ENCODE data around the gene PELI1.
"Not testable (repeated sequence)": the region's sequence is repeated elsewhere in the genome, so short reads cannot be mapped to it uniquely, and the experiment has no call there.

DNA sequence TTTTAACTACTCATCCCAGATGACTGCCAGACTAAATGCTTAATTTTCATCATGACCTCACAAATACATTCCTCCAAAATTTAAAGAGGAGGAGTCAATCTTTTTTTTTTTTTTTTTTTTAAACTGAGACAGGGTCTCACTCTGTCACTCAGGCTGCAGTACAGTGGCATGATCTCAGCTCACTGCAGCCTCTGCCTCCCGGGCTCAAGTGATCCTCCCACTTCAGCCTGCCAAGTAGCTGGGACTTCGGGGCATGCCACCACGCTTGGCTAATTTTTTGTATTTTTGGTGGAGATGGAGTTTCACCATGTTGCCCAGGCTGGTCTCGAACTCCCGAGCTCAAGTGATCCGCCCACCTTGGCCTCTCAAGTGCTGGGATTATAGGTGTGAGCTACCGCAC, 41.5 kb downstream of the PELI1 start:
- TF ChIP-seq, protein P1, sequence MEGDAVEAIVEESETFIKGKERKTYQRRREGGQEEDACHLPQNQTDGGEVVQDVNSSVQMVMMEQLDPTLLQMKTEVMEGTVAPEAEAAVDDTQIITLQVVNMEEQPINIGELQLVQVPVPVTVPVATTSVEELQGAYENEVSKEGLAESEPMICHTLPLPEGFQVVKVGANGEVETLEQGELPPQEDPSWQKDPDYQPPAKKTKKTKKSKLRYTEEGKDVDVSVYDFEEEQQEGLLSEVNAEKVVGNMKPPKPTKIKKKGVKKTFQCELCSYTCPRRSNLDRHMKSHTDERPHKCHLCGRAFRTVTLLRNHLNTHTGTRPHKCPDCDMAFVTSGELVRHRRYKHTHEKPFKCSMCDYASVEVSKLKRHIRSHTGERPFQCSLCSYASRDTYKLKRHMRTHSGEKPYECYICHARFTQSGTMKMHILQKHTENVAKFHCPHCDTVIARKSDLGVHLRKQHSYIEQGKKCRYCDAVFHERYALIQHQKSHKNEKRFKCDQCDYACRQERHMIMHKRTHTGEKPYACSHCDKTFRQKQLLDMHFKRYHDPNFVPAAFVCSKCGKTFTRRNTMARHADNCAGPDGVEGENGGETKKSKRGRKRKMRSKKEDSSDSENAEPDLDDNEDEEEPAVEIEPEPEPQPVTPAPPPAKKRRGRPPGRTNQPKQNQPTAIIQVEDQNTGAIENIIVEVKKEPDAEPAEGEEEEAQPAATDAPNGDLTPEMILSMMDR (IDR thresholded peaks at IDR 0.05): not testable (repeated sequence)
- not testable (repeated sequence) for TF ChIP-seq POLR2AphosphoS5, POLR2A (IDR thresholded peaks at IDR 0.05)

All from stomach (tissue), 4 donors.